ENCODE data around the gene DSG3. TPM values are rescaled to one million over a fixed set of nuclear protein-coding genes. Genes with fewer than 3 reads are reported as not detected.

Gene DSG3
- total RNA-seq, 1 donor from 2014 or later: not detected

GRCh38 chr18:31512203-31512764, 64.7 kb downstream of the DSG3 start:
- intact Hi-C loops (cut with DNase I): no loop called here
- Histone ChIP-seq H3K4me3 (no peak overlapping the region), H3K4me1 (no peaks in the 10 kb centered on the region), H3K27me3 (no peaks in the 10 kb centered on the region), H3K27ac (no peak overlapping the region), H3K9me3 (no peaks in the 10 kb centered on the region), H3K36me3 (no peaks in the 10 kb centered on the region)
- no peak for DNase-seq (ENCODE audit: low spot score in 2 of 2)
- TF ChIP-seq CTCF (IDR thresholded peaks at IDR 0.05): no peak

GRCh38 chr18:31513189-31513935, 65.8 kb downstream of the DSG3 start:
- intact Hi-C loops (cut with DNase I): no loop called here
- H3K27ac ChIP-seq: no peak overlapping the region
- no peaks in the 10 kb centered on the region for H3K27me3 ChIP-seq
- H3K9me3 ChIP-seq: no peaks in the 10 kb centered on the region
- DNase-seq (ENCODE audit: low spot score in 2 of 2): no peak
- no peak overlapping the region for H3K4me3 ChIP-seq
- H3K36me3 ChIP-seq: no peaks in the 10 kb centered on the region
- TF ChIP-seq CTCF (IDR thresholded peaks at IDR 0.05): no peak
- H3K4me1 ChIP-seq: no peaks in the 10 kb centered on the region

- no peak overlapping the region for H3K27ac ChIP-seq
- H3K4me1 ChIP-seq: no peaks in the 10 kb centered on the region
- no peaks in the 10 kb centered on the region for H3K27me3 ChIP-seq
- H3K4me3 ChIP-seq: no peak overlapping the region
- intact Hi-C loops (cut with DNase I): no loop called here
- DNase-seq (ENCODE audit: low spot score in 2 of 2): no peak
- no peaks in the 10 kb centered on the region for H3K36me3 ChIP-seq
- no peaks in the 10 kb centered on the region for H3K9me3 ChIP-seq
- no peak for TF ChIP-seq CTCF (IDR thresholded peaks at IDR 0.05)
Measured at GRCh38 chr18:31516437-31516836, 68.9 kb downstream of the DSG3 start.

- no peak for DNase-seq (ENCODE audit: low spot score in 2 of 2)
- no peak for TF ChIP-seq CTCF (IDR thresholded peaks at IDR 0.05)
- Histone ChIP-seq H3K4me1 (no peaks in the 10 kb centered on the region), H3K27ac (no peak overlapping the region), H3K4me3 (no peak overlapping the region), H3K36me3 (no peaks in the 10 kb centered on the region), H3K27me3 (no peaks in the 10 kb centered on the region), H3K9me3 (no peaks in the 10 kb centered on the region)
- intact Hi-C loops (cut with DNase I): no loop called here
Measured at GRCh38 chr18:31526374-31526773, 78.8 kb downstream of the DSG3 start.

Other genes starting within 250 kb of the DSG3 start
- gene DSG1, start 129.6 kb upstream of the DSG3 start, total RNA-seq: not detected
- not detected for gene DSG4, start 71.0 kb upstream of the DSG3 start, total RNA-seq
- 10.5 TPM for gene DSG2, start 50.4 kb downstream of the DSG3 start, total RNA-seq
- 5.2 TPM for gene TTR, start 144.1 kb downstream of the DSG3 start, total RNA-seq
- 0.32 TPM for gene B4GALT6, start 236.8 kb downstream of the DSG3 start, total RNA-seq

Data from ascending aorta (tissue), 2 donors.